Panc1 (cell line): ENCODE data around the gene SGSM1. TPM values are rescaled to one million over a fixed set of nuclear protein-coding genes. Genes with fewer than 3 reads are reported as not detected.

Experiments
- ATAC-seq: fragments of 200-7000 bp; cut with Tn5 transposase; 2 replicates; pipeline ENCODE4 v1.9.1; 2020; ENCODE audit warnings: mild to moderate bottlenecking, moderate library complexity
- BruUV-seq: library from RNA; stranded (reverse); fragments of 400-500 nt; replicated peaks from 2 replicates; lab custom pipeline; 2021; lab: Mats Ljungman, UMichigan
- CTCF ChIA-PET: fragments of 300-600 bp; sonication (Branson Sonifier 250); formaldehyde crosslinking; loops from one replicate; lab custom pipeline; 2022; ENCODE audit warnings: antibody characterized with exemption; lab: Charles Lee
- POLR2A ChIA-PET: fragments of 300-600 bp; sonication (Branson Sonifier 250); formaldehyde crosslinking; loops from one replicate; lab custom pipeline; 2022; ENCODE audit warnings: antibody characterized with exemption; lab: Charles Lee
- DNase-seq: peaks from one replicate; pipeline ENCODE4 v3.0.0-alpha.2; 2010; ENCODE audit warnings: low read depth, low spot score
- H3K27ac ChIP-seq: 2 replicates; pipeline ENCODE4 v1.5.1; 2011; ENCODE audit warnings: mild to moderate bottlenecking, low read length, inconsistent platforms
- H3K27me3 ChIP-seq: fragments of 200-500 bp; sonication (Bioruptor generic); 2 replicates; pipeline ENCODE4 v1.6.0; 2014; ENCODE audit warnings: low read length, inconsistent platforms; ENCODE audit not compliant: control insufficient read depth, insufficient read depth
- H3K36me3 ChIP-seq: fragments of 200-500 bp; sonication (Bioruptor generic); 2 replicates; pipeline ENCODE4 v1.5.1; 2014; ENCODE audit warnings: inconsistent platforms, mild to moderate bottlenecking, low read length, moderate library complexity; ENCODE audit not compliant: control insufficient read depth, insufficient read depth
- H3K4me1 ChIP-seq: 2 replicates; pipeline ENCODE4 v1.5.1; 2011; ENCODE audit warnings: inconsistent platforms, mild to moderate bottlenecking, low read length, moderate library complexity; ENCODE audit not compliant: control insufficient read depth, insufficient read depth
- H3K4me3 ChIP-seq, 2 experiments: 2 replicates each; pipeline ENCODE4 v1.5.1; 2011 to 2012; ENCODE audit warnings: low read depth in 2 of 2, low read length in 2 of 2, mild to moderate bottlenecking in 2 of 2, inconsistent platforms in 1 of 2, moderate library complexity in 1 of 2
- H3K9me3 ChIP-seq: fragments of 200-500 bp; sonication (Bioruptor generic); 2 replicates; pipeline ENCODE4 v1.5.1; 2014; ENCODE audit warnings: low read depth, mild to moderate bottlenecking, inconsistent platforms, low read length, moderate library complexity; ENCODE audit not compliant: control insufficient read depth, insufficient read depth
- POLR2AphosphoS5 ChIP-seq: IDR thresholded peaks from 2 replicates; pipeline ENCODE4 v1.6.1; 2012; ENCODE audit warnings: mild to moderate bottlenecking, low read depth, low read length, moderate library complexity
- SIN3A ChIP-seq: IDR thresholded peaks from 2 replicates; pipeline ENCODE4 v1.6.1; 2012; ENCODE audit warnings: low read depth, mild to moderate bottlenecking, low read length, moderate library complexity, borderline replicate concordance; ENCODE audit not compliant: insufficient read depth
- TCF7L2 ChIP-seq: IDR thresholded peaks from 2 replicates; pipeline ENCODE4 v1.6.1; 2011; ENCODE audit warnings: mild to moderate bottlenecking, low read depth, low read length, inconsistent platforms
- in situ Hi-C: cut with HindIII; loops from 2 replicates; pipeline ENCODE4 v1.10.0; 2016; ENCODE audit warnings: low sequenced_read_pairs, low pct_unique_long_range_greater_than_20kb
- intact Hi-C: fragments of 100-400 bp; cut with micrococcal nuclease; formaldehyde crosslinking; loops from one replicate; pipeline ENCODE4 v1.10.0; 2022; ENCODE audit not compliant: unreplicated experiment
- total RNA-seq: library from RNA; stranded (reverse); gene quantifications from one replicate; pipeline ENCODE4 v1.2.1, GENCODE V29; 2021; ENCODE audit not compliant: unreplicated experiment
- TF ChIP-seq, protein P1 (sequence below), 2 experiments: IDR thresholded peaks; 2 replicates each; pipeline ENCODE4 v1.6.1; 2011 to 2012; ENCODE audit warnings: low read depth in 2 of 2, control low read depth in 1 of 2, low read length in 1 of 2, mild to moderate bottlenecking in 1 of 2, moderate library complexity in 1 of 2; ENCODE audit not compliant: insufficient read depth in 1 of 2
- TF ChIP-seq, protein P2 (sequence below): fragments of 450-650 bp; IDR thresholded peaks from 2 replicates; pipeline ENCODE4 v1.5.1; 2017; ENCODE audit warnings: mild to moderate bottlenecking

The SGSM1 gene
- total RNA-seq, 1 experiment from 2014 or later = 1.6 TPM

- no peaks in the 10 kb centered on the region for H3K9me3 ChIP-seq
- DNase-seq = no peak
- no peak for ATAC-seq
- CTCF ChIA-PET = interaction anchor here (1.5 kb wide), 1 partner anchor 23 kb away, joined by 4 read pairs; no protein-coding TSS in a partner anchor
- H3K27me3 ChIP-seq = no peaks in the 10 kb centered on the region
- no peak overlapping the region for H3K27ac ChIP-seq
- no peaks in the 10 kb centered on the region for H3K36me3 ChIP-seq
- POLR2A ChIA-PET = no interaction called here
- H3K4me3 ChIP-seq = no peak overlapping the region
- no peaks in the 10 kb centered on the region for H3K4me1 ChIP-seq
- TF ChIP-seq, protein P1, sequence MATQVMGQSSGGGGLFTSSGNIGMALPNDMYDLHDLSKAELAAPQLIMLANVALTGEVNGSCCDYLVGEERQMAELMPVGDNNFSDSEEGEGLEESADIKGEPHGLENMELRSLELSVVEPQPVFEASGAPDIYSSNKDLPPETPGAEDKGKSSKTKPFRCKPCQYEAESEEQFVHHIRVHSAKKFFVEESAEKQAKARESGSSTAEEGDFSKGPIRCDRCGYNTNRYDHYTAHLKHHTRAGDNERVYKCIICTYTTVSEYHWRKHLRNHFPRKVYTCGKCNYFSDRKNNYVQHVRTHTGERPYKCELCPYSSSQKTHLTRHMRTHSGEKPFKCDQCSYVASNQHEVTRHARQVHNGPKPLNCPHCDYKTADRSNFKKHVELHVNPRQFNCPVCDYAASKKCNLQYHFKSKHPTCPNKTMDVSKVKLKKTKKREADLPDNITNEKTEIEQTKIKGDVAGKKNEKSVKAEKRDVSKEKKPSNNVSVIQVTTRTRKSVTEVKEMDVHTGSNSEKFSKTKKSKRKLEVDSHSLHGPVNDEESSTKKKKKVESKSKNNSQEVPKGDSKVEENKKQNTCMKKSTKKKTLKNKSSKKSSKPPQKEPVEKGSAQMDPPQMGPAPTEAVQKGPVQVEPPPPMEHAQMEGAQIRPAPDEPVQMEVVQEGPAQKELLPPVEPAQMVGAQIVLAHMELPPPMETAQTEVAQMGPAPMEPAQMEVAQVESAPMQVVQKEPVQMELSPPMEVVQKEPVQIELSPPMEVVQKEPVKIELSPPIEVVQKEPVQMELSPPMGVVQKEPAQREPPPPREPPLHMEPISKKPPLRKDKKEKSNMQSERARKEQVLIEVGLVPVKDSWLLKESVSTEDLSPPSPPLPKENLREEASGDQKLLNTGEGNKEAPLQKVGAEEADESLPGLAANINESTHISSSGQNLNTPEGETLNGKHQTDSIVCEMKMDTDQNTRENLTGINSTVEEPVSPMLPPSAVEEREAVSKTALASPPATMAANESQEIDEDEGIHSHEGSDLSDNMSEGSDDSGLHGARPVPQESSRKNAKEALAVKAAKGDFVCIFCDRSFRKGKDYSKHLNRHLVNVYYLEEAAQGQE (IDR thresholded peaks at IDR 0.05; ENCODE audit: insufficient read depth in 1 of 2, low read depth in 2 of 2, low read length in 1 of 2) = no peak
- TF ChIP-seq SIN3A (no peak), POLR2AphosphoS5 (no peak), TCF7L2 (no peak)
- TF ChIP-seq, protein P2, sequence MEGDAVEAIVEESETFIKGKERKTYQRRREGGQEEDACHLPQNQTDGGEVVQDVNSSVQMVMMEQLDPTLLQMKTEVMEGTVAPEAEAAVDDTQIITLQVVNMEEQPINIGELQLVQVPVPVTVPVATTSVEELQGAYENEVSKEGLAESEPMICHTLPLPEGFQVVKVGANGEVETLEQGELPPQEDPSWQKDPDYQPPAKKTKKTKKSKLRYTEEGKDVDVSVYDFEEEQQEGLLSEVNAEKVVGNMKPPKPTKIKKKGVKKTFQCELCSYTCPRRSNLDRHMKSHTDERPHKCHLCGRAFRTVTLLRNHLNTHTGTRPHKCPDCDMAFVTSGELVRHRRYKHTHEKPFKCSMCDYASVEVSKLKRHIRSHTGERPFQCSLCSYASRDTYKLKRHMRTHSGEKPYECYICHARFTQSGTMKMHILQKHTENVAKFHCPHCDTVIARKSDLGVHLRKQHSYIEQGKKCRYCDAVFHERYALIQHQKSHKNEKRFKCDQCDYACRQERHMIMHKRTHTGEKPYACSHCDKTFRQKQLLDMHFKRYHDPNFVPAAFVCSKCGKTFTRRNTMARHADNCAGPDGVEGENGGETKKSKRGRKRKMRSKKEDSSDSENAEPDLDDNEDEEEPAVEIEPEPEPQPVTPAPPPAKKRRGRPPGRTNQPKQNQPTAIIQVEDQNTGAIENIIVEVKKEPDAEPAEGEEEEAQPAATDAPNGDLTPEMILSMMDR = no peak
- intact Hi-C loops = no loop called here
- BruUV-seq = no TSS peak
- in situ Hi-C loops = no loop called here
Measured at GRCh38 chr22:24826710-24827285, 20.8 kb downstream of the SGSM1 start.

DNA sequence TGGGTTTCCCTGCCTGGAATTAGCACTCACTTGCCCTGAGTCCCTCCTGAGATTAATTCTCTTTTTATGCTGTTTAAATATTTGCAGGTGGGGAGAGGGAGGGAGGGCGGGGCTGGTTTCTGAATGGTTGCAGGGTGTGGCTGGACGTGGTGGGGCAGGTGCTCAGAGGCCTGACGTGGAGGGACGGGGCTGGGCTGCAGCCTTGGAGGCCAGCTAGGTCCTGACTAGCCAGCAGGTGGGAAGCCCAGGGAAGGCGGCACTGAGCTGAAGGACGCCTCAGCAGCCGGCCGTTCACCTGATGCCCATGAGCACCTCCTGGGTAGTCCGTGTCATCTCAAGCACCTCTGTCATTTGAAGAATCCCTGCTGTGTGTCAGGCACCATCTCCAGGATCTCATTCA, 21.3 kb downstream of the SGSM1 start:
- CTCF ChIA-PET = interaction anchor here (1.5 kb wide), 1 partner anchor 23 kb away, joined by 4 read pairs; no protein-coding TSS in a partner anchor

More for the DNA sequence above, 21.3 kb downstream of the SGSM1 start:
- BruUV-seq = no TSS peak
- intact Hi-C loops = no loop called here
- no peak overlapping the region for H3K27ac ChIP-seq
- in situ Hi-C loops = no loop called here
- ATAC-seq = no peak
- no peaks in the 10 kb centered on the region for H3K36me3 ChIP-seq
- no peaks in the 10 kb centered on the region for H3K27me3 ChIP-seq
- POLR2A ChIA-PET = no interaction called here
- TF ChIP-seq TCF7L2 = no peak
- TF ChIP-seq SIN3A = no peak
- TF ChIP-seq, protein P2 = no peak
- TF ChIP-seq POLR2AphosphoS5 = no peak
- TF ChIP-seq, protein P1 (IDR thresholded peaks at IDR 0.05; ENCODE audit: insufficient read depth in 1 of 2, low read depth in 2 of 2, low read length in 1 of 2) = no peak
- no peak for DNase-seq
- H3K9me3 ChIP-seq = no peaks in the 10 kb centered on the region
- no peaks in the 10 kb centered on the region for H3K4me1 ChIP-seq
- no peak overlapping the region for H3K4me3 ChIP-seq
